Measurements from ENCODE around the gene AHRR. TPM values are rescaled to one million over a fixed set of nuclear protein-coding genes. Genes with fewer than 3 reads are reported as not detected.

AHRR gene
- total and polyA plus RNA-seq, 9 of the 15 experiments (the other 6 are each of a cell fraction or from before 2014, with no cell fraction given): 0.06 to 1.6 (median 0.75) TPM; not detected in 1

DNA sequence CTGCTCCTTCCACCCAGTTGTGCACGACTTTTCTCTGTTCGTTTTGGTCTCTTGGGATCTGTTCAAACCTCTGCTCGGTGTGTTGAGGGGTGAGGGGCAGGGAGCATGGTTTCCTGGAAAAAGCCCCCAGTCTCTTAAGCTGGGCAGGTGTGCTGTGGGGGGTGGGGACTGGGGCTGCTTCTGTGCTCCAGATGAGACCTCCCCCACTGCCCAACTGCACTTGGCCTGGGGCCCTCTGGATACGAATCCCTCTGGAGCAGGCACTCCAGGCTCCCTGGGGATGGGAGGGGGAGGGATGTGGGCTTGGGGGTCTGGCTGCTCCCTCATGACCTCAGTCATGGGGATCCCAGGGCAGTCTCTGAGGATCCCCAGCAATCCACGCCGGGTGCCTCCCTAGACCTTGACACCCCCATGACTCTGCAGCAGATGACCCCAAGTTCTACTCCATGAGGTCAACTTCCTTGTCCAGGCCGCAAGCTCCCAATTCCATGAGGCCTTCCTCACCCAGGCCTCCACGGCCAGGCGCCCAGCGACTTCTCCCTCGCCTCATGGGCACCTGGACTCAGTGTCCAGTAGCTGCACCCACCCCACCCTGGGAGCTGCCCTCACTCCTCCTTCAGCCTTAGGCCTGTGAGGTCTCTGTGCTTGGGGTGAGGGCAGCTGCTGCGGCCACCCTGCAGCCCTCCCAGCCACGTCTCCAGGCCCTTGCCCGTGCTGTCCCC, 5.9 kb upstream of the AHRR start (continued):
- TF ChIP-seq CCNT2 (IDR thresholded peaks at IDR 0.05; ENCODE audit: borderline replicate concordance, extremely low read depth, insufficient read length, low read depth, low read length): no peak
- TF ChIP-seq TCF3 (CRISPR knock-in tag; IDR thresholded peaks at IDR 0.05): no peak
- TF ChIP-seq, protein P1, sequence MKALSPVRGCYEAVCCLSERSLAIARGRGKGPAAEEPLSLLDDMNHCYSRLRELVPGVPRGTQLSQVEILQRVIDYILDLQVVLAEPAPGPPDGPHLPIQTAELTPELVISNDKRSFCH (CRISPR knock-in tag; IDR thresholded peaks at IDR 0.05): no peak
- TF ChIP-seq, protein P1 (tag; IDR thresholded peaks at IDR 0.05): no peak
- no peak for TF ChIP-seq ZFP36 (IDR thresholded peaks at IDR 0.05; ENCODE audit: low read depth, low read length, partially characterized antibody)
- no peak for TF ChIP-seq MXI1 (IDR thresholded peaks at IDR 0.05; ENCODE audit: low read depth, low read length)
- TF ChIP-seq TEAD1 (CRISPR knock-in tag; IDR thresholded peaks at IDR 0.05): no peak

GRCh38 chr5:316210-317085, 5.1 kb upstream of the AHRR start:
- intact Hi-C loops (cut with micrococcal nuclease) (loop anchor here (1.0 kb wide), 1 partner anchor 115 kb away; no protein-coding TSS in a partner anchor), in situ Hi-C loops (cut with MboI) (no loop called here)
- Histone ChIP-seq H3K9ac (ENCODE audit: insufficient read depth in 1 of 2, low read depth in 2 of 2, low read length in 2 of 2) (peak overlapping the region in 1 of 2 experiments; percentile 41; a peak in 2 of 4 replicates), H3K4me1 (replicated peaks in 1 of 2; ENCODE audit: control insufficient read depth in 2 of 2, insufficient read depth in 2 of 2, low read length in 2 of 2) (peaks cover 0 to 41% of the 10 kb centered on the region in 2 experiments; a peak in 2 of 5 replicates), H3K36me3 (ENCODE audit: control insufficient read depth, insufficient read depth, low read length) (peaks cover 44% of the 10 kb centered on the region; the same call in 2 of the 3 replicates), H2AFZ (ENCODE audit: low read depth, low read length) (no peak overlapping the region), H3K9me1 (ENCODE audit: control insufficient read depth, insufficient read depth, low read length) (no peaks in the 10 kb centered on the region), H3K9me3 (replicated peaks; ENCODE audit: control insufficient read depth, insufficient read depth, low read depth, low read length) (no peaks in the 10 kb centered on the region), H3K27ac (ENCODE audit: extremely low read depth, low read depth, low read length) (no peak overlapping the region), H3K4me3 (no peak overlapping the region), H3K79me2 (ENCODE audit: control insufficient read depth, insufficient read depth, low read length) (no peaks in the 10 kb centered on the region), H4K20me1 (replicated peaks; ENCODE audit: control insufficient read depth, insufficient read depth, low read length) (peaks cover 16% of the 10 kb centered on the region), H3K4me2 (ENCODE audit: insufficient read depth, low read length) (no peak overlapping the region), H3K27me3 (ENCODE audit: control insufficient read depth in 2 of 2, insufficient read depth in 2 of 2, low read length in 2 of 2) (no peaks in the 10 kb centered on the region)
- TF ChIP-seq, protein P2, sequence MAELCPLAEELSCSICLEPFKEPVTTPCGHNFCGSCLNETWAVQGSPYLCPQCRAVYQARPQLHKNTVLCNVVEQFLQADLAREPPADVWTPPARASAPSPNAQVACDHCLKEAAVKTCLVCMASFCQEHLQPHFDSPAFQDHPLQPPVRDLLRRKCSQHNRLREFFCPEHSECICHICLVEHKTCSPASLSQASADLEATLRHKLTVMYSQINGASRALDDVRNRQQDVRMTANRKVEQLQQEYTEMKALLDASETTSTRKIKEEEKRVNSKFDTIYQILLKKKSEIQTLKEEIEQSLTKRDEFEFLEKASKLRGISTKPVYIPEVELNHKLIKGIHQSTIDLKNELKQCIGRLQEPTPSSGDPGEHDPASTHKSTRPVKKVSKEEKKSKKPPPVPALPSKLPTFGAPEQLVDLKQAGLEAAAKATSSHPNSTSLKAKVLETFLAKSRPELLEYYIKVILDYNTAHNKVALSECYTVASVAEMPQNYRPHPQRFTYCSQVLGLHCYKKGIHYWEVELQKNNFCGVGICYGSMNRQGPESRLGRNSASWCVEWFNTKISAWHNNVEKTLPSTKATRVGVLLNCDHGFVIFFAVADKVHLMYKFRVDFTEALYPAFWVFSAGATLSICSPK (IDR thresholded peaks at IDR 0.05; ENCODE audit: borderline replicate concordance): no peak
- TF ChIP-seq ZBED1 (IDR thresholded peaks at IDR 0.05) (no peak), SMARCA5 (IDR thresholded peaks at IDR 0.05) (no peak)
- TF ChIP-seq, protein P3, sequence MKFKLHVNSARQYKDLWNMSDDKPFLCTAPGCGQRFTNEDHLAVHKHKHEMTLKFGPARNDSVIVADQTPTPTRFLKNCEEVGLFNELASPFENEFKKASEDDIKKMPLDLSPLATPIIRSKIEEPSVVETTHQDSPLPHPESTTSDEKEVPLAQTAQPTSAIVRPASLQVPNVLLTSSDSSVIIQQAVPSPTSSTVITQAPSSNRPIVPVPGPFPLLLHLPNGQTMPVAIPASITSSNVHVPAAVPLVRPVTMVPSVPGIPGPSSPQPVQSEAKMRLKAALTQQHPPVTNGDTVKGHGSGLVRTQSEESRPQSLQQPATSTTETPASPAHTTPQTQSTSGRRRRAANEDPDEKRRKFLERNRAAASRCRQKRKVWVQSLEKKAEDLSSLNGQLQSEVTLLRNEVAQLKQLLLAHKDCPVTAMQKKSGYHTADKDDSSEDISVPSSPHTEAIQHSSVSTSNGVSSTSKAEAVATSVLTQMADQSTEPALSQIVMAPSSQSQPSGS (CRISPR knock-in tag; IDR thresholded peaks at IDR 0.05): no peak
- no TSS peak for BruUV-seq (replicated peaks)
- FAIRE-seq (no peak), ATAC-seq (no peak; the same call in 2 of the 3 replicates), DNase-seq (ENCODE audit: extremely low read depth in 1 of 4, low spot score in 3 of 4) (no peak)
- POLR2A ChIA-PET: interaction anchor here (0.5 to 1.0 kb wide), 7 partner anchors 29 to 849 kb away, joined by 3 to 5 read pairs (median 4); no protein-coding TSS in a partner anchor
- CTCF ChIA-PET (ENCODE audit: low intra/inter-chr PET ratio): no interaction called here
- WGBS (ENCODE audit: insufficient coverage, low coverage, missing lambda C conversion rate): 79% methylated on average over 19 of the region's 19 CpGs
